Activated B cell treated with CpG ODN at 0.5 μM for 24 hours (primary cell): ENCODE results near the gene MARCHF6. TPM values are rescaled to one million over a fixed set of nuclear protein-coding genes. Genes with fewer than 3 reads are reported as not detected.

ENCODE experiments used
- ATAC-seq: fragments of 200-7000 bp; cut with Tn5 transposase; one replicate; pipeline ENCODE4 v1.10.0; 2021; ENCODE audit warnings: low read depth, mild to moderate bottlenecking, moderate library complexity
- CTCF ChIA-PET: fragments of 350-600 bp; sonication (Branson Sonifier 250); formaldehyde crosslinking; loops from one replicate; lab custom pipeline; 2021; ENCODE audit warnings: antibody characterized with exemption; lab: Charles Lee
- POLR2A ChIA-PET: fragments of 350-600 bp; sonication (Branson Sonifier 250); formaldehyde crosslinking; loops from one replicate; lab custom pipeline; 2021; ENCODE audit warnings: antibody characterized with exemption; lab: Charles Lee
- DNase-seq: peaks from one replicate; pipeline ENCODE4 v3.0.0; 2022
- H3K27ac Mint-ChIP-seq: one replicate; pipeline ENCODE4 v1.8.0; 2020; ENCODE audit warnings: mixed read lengths
- H3K27me3 Mint-ChIP-seq: one replicate; pipeline ENCODE4 v1.8.0; 2021; ENCODE audit warnings: mixed read lengths
- H3K36me3 Mint-ChIP-seq: one replicate; pipeline ENCODE4 v1.8.0; 2021; ENCODE audit warnings: low read depth, mixed read lengths
- H3K4me1 Mint-ChIP-seq: one replicate; pipeline ENCODE4 v1.8.0; 2021; ENCODE audit warnings: mixed read lengths
- H3K4me3 Mint-ChIP-seq: one replicate; pipeline ENCODE4 v1.8.0; 2020; ENCODE audit warnings: mild to moderate bottlenecking, mixed read lengths
- H3K9me3 Mint-ChIP-seq: one replicate; pipeline ENCODE4 v1.8.0; 2020; ENCODE audit warnings: mixed read lengths
- CTCF ChIP-seq: fragments of 200-600 bp; IDR thresholded peaks from one replicate; pipeline ENCODE4 v1.8.0; 2022; ENCODE audit warnings: antibody characterized with exemption, mild to moderate bottlenecking
- intact Hi-C: fragments of 100-400 bp; cut with micrococcal nuclease; formaldehyde crosslinking; loops from one replicate; pipeline ENCODE4 v1.15.1; 2024
- total RNA-seq: library from RNA; stranded (reverse); gene quantifications from 2 replicates; pipeline ENCODE4 v1.2.3, GENCODE V29; 2022

Gene MARCHF6
- 116 and 124 TPM in 2 replicates for total RNA-seq

- ATAC-seq (peak; percentile 77), DNase-seq (peak; percentile 94)
- intact Hi-C loops: loop anchor here (1.0 to 5.0 kb wide), 12 partner anchors 17 to 407 kb away; partner anchors contain the start of genes CCT5, DAP and ROPN1L
- no peak for TF ChIP-seq CTCF
- Mint-ChIP-seq H3K4me1 (peaks cover 49% of the 10 kb centered on the region), H3K27me3 (no peaks in the 10 kb centered on the region), H3K27ac (peak within 1 kb of the TSS; percentile 98), H3K9me3 (no peaks in the 10 kb centered on the region), H3K4me3 (peak within 1 kb of the TSS; percentile 98), H3K36me3 (peaks cover 6% of the 10 kb centered on the region)
- CTCF ChIA-PET: interaction anchor here (0.7 to 1.2 kb wide), 3 partner anchors 18 to 336 kb away, joined by 3 read pairs; no protein-coding TSS in a partner anchor
- POLR2A ChIA-PET: interaction anchor here (0.6 to 3.2 kb wide), 27 partner anchors 9 to 408 kb away, joined by 3 to 69 read pairs (median 5); partner anchors contain the start of genes ANKRD33B, ATPSCKMT, CCT5 and DAP
Measured at GRCh38 chr5:10353241-10354047, at the start of gene MARCHF6. TSS of gene MARCHF6 (plus strand) at chr5:10353695. CDS start at chr5:10353899, 204 bp downstream.

GRCh38 chr5:10303699-10304170, 49.8 kb upstream of the MARCHF6 start:
- ATAC-seq (no peak), DNase-seq (no peak)
- Mint-ChIP-seq H3K4me1 (peaks cover 11% of the 10 kb centered on the region), H3K36me3 (no peaks in the 10 kb centered on the region), H3K27ac (no peak overlapping the region), H3K9me3 (no peaks in the 10 kb centered on the region), H3K27me3 (peaks cover 27% of the 10 kb centered on the region), H3K4me3 (no peak overlapping the region)
- intact Hi-C loops: no loop called here
- CTCF ChIA-PET: no interaction called here
- POLR2A ChIA-PET: interaction anchor here (0.7 kb wide), 1 partner anchor 639 kb away, joined by 3 read pairs; no protein-coding TSS in a partner anchor
- no peak for TF ChIP-seq CTCF

GRCh38 chr5:10304932-10305331, 48.6 kb upstream of the MARCHF6 start:
- Mint-ChIP-seq H3K9me3 (no peaks in the 10 kb centered on the region), H3K4me3 (no peak overlapping the region), H3K36me3 (no peaks in the 10 kb centered on the region), H3K4me1 (peaks cover 11% of the 10 kb centered on the region), H3K27ac (no peak overlapping the region), H3K27me3 (peaks cover 33% of the 10 kb centered on the region)
- ChIA-PET POLR2A (no interaction called here), CTCF (no interaction called here)
- ATAC-seq (no peak), DNase-seq (no peak)
- intact Hi-C loops: no loop called here
- no peak for TF ChIP-seq CTCF

- CTCF ChIA-PET: no interaction called here
- H3K9me3 Mint-ChIP-seq: no peaks in the 10 kb centered on the region
- peaks cover 11% of the 10 kb centered on the region for H3K4me1 Mint-ChIP-seq
- POLR2A ChIA-PET: no interaction called here
- DNase-seq: no peak
- no peaks in the 10 kb centered on the region for H3K36me3 Mint-ChIP-seq
- TF ChIP-seq CTCF: no peak
- intact Hi-C loops: no loop called here
- no peak overlapping the region for H3K27ac Mint-ChIP-seq
- H3K4me3 Mint-ChIP-seq: no peak overlapping the region
- H3K27me3 Mint-ChIP-seq: peaks cover 33% of the 10 kb centered on the region
- ATAC-seq: no peak
Measured at GRCh38 chr5:10306114-10306513, 47.4 kb upstream of the MARCHF6 start.

GRCh38 chr5:10306806-10307205, 46.7 kb upstream of the MARCHF6 start:
- no peak overlapping the region for H3K27ac Mint-ChIP-seq
- ChIA-PET CTCF (no interaction called here), POLR2A (interaction anchor here (0.5 kb wide), 1 partner anchor 337 kb away, joined by 3 read pairs; no protein-coding TSS in a partner anchor)
- TF ChIP-seq CTCF: no peak
- peak overlapping the region; percentile 73 for H3K4me3 Mint-ChIP-seq
- intact Hi-C loops: no loop called here
- DNase-seq (no peak), ATAC-seq (no peak)
- peaks cover 32% of the 10 kb centered on the region for H3K27me3 Mint-ChIP-seq
- H3K4me1 Mint-ChIP-seq: peaks cover 11% of the 10 kb centered on the region
- no peaks in the 10 kb centered on the region for H3K36me3 Mint-ChIP-seq
- H3K9me3 Mint-ChIP-seq: no peaks in the 10 kb centered on the region
